Measurements from ENCODE around the gene MSRB3. TPM values are rescaled to one million over a fixed set of nuclear protein-coding genes. Genes with fewer than 3 reads are reported as not detected.

MSRB3 gene
- total RNA-seq, 6 experiments from 2014 or later = 1.4 to 5.6 (median 2.6) TPM

GRCh38 chr12:65367396-65367795, 88.9 kb downstream of the MSRB3 start:
- H3K27ac ChIP-seq = no peak overlapping the region
- no peak for TF ChIP-seq POLR2A (IDR thresholded peaks at IDR 0.05)
- no peak for TF ChIP-seq CTCF (IDR thresholded peaks at IDR 0.05)
- intact Hi-C loops (cut with DNase I) = no loop called here
- H3K4me1 ChIP-seq = no peaks in the 10 kb centered on the region
- no peaks in the 10 kb centered on the region for H3K36me3 ChIP-seq
- no peaks in the 10 kb centered on the region for H3K9me3 ChIP-seq
- no peaks in the 10 kb centered on the region for H3K27me3 ChIP-seq
- ATAC-seq (no peak), DNase-seq (no peak)
- no peak overlapping the region for H3K4me3 ChIP-seq

- ATAC-seq = no peak
- WGBS (ENCODE audit: insufficient coverage, low coverage, low lambda C conversion rate, missing lambda C conversion rate) = 82% methylated on average over 4 of the region's 4 CpGs
- no peaks in the 10 kb centered on the region for H3K36me3 ChIP-seq
- no peaks in the 10 kb centered on the region for H3K27me3 ChIP-seq
- no peak overlapping the region for H3K27ac ChIP-seq
- H3K4me1 ChIP-seq = no peaks in the 10 kb centered on the region
- H3K4me3 ChIP-seq = no peak overlapping the region
- TF ChIP-seq CTCF (IDR thresholded peaks at IDR 0.05) (no peak), POLR2A (IDR thresholded peaks at IDR 0.05) (no peak)
- intact Hi-C loops (cut with DNase I) = no loop called here
- no peaks in the 10 kb centered on the region for H3K9me3 ChIP-seq
- no peak for DNase-seq
These were observed 89.6 kb downstream of the MSRB3 start for GRCh38 chr12:65368055-65368454.

- H3K4me3 ChIP-seq = no peak overlapping the region
- no peaks in the 10 kb centered on the region for H3K36me3 ChIP-seq
- ATAC-seq (no peak), DNase-seq (no peak)
- no peak for TF ChIP-seq POLR2A (IDR thresholded peaks at IDR 0.05)
- no peak for TF ChIP-seq CTCF (IDR thresholded peaks at IDR 0.05)
- H3K27ac ChIP-seq = no peak overlapping the region
- no peaks in the 10 kb centered on the region for H3K27me3 ChIP-seq
- H3K9me3 ChIP-seq = no peaks in the 10 kb centered on the region
- intact Hi-C loops (cut with DNase I) = no loop called here
- H3K4me1 ChIP-seq = no peaks in the 10 kb centered on the region
These were observed 94.1 kb downstream of the MSRB3 start for GRCh38 chr12:65372574-65372973.

- H3K36me3 ChIP-seq = no peaks in the 10 kb centered on the region
- DNase-seq = no peak
- no peaks in the 10 kb centered on the region for H3K27me3 ChIP-seq
- ATAC-seq = no peak
- no peaks in the 10 kb centered on the region for H3K9me3 ChIP-seq
- no peak overlapping the region for H3K27ac ChIP-seq
- no peak overlapping the region for H3K4me3 ChIP-seq
- intact Hi-C loops (cut with DNase I) = no loop called here
- TF ChIP-seq CTCF (IDR thresholded peaks at IDR 0.05) (no peak), POLR2A (IDR thresholded peaks at IDR 0.05) (no peak)
- 47% methylated on average over 2 of the region's 2 CpGs for WGBS (ENCODE audit: insufficient coverage, low coverage, low lambda C conversion rate, missing lambda C conversion rate)
- no peaks in the 10 kb centered on the region for H3K4me1 ChIP-seq
These were observed 105.8 kb downstream of the MSRB3 start for GRCh38 chr12:65384240-65384639.

- H3K27ac ChIP-seq = no peak overlapping the region
- no peak for TF ChIP-seq CTCF (IDR thresholded peaks at IDR 0.05)
- TF ChIP-seq POLR2A (IDR thresholded peaks at IDR 0.05) = no peak
- no peaks in the 10 kb centered on the region for H3K9me3 ChIP-seq
- intact Hi-C loops (cut with DNase I) = no loop called here
- ATAC-seq = no peak
- no peak for DNase-seq
- H3K4me1 ChIP-seq = no peaks in the 10 kb centered on the region
- no peaks in the 10 kb centered on the region for H3K36me3 ChIP-seq
- no peak overlapping the region for H3K4me3 ChIP-seq
- H3K27me3 ChIP-seq = no peaks in the 10 kb centered on the region
These were observed 108.9 kb downstream of the MSRB3 start for GRCh38 chr12:65387396-65387795.
